OCI-LY7 (cell line): Measurements from ENCODE around the gene ANKRD40. TPM values are rescaled to one million over a fixed set of nuclear protein-coding genes. Genes with fewer than 3 reads are reported as not detected.
"Not testable (repeated sequence)": the region's sequence is repeated elsewhere in the genome, so short reads cannot be mapped to it uniquely, and the experiment has no call there.

Experiments used
- BruUV-seq: library from RNA; stranded (reverse); fragments of 400-500 nt; replicated peaks from 2 replicates; lab custom pipeline; 2021; lab: Mats Ljungman, UMichigan
- CTCF ChIA-PET: fragments of 300-600 bp; sonication (Branson Sonifier 250); formaldehyde crosslinking; loops from one replicate; lab custom pipeline; 2022; ENCODE audit warnings: antibody characterized with exemption; ENCODE audit not compliant: unreplicated experiment; lab: Charles Lee
- POLR2A ChIA-PET: fragments of 300-600 bp; sonication (Branson Sonifier 250); formaldehyde crosslinking; loops from one replicate; lab custom pipeline; 2022; ENCODE audit warnings: antibody characterized with exemption; lab: Charles Lee
- DNase-seq: peaks from one replicate; pipeline ENCODE4 v3.0.0-alpha.2; 2015; ENCODE audit warnings: low spot score
- H2AFZ ChIP-seq: fragments of 200-600 bp; sonication (generic), shearing (Covaris generic); 2 replicates; pipeline ENCODE4 v1.6.1; 2014; ENCODE audit warnings: mild to moderate bottlenecking, antibody characterized with exemption, low read length, moderate library complexity
- H3K27ac ChIP-seq: fragments of 200-600 bp; sonication (generic); 2 replicates; pipeline ENCODE4 v1.5.1; 2014; ENCODE audit warnings: mixed run types, low read depth, mild to moderate bottlenecking, moderate library complexity, low read length, inconsistent platforms; ENCODE audit not compliant: poor library complexity, severe bottlenecking
- H3K36me3 ChIP-seq: fragments of 200-600 bp; sonication (generic); 2 replicates; pipeline ENCODE4 v1.6.1; 2014; ENCODE audit warnings: mild to moderate bottlenecking, antibody characterized with exemption, low read length, moderate library complexity, mixed read lengths; ENCODE audit not compliant: insufficient read depth
- H3K4me1 ChIP-seq: fragments of 200-600 bp; sonication (generic); 2 replicates; pipeline ENCODE4 v1.5.1; 2014; ENCODE audit warnings: mild to moderate bottlenecking, low read length; ENCODE audit not compliant: insufficient read depth, poor library complexity, severe bottlenecking
- H3K4me2 ChIP-seq: fragments of 200-600 bp; sonication (generic); 2 replicates; pipeline ENCODE4 v1.6.1; 2014; ENCODE audit warnings: mild to moderate bottlenecking, low read length
- H3K4me3 ChIP-seq: fragments of 200-600 bp; sonication (generic); 2 replicates; pipeline ENCODE4 v1.5.1; 2014; ENCODE audit warnings: mild to moderate bottlenecking, low read depth, low read length; ENCODE audit not compliant: poor library complexity, severe bottlenecking
- H3K79me2 ChIP-seq: fragments of 200-600 bp; sonication (generic); 2 replicates; pipeline ENCODE4 v1.6.1; 2016; ENCODE audit warnings: low read depth, mild to moderate bottlenecking, low read length, moderate library complexity, mixed read lengths; ENCODE audit not compliant: insufficient read depth
- H3K9me2 ChIP-seq: fragments of 200-600 bp; sonication (generic); 2 replicates; pipeline ENCODE4 v1.6.1; 2016; ENCODE audit warnings: mild to moderate bottlenecking, low read length, mixed read lengths; ENCODE audit not compliant: insufficient read depth
- H3K9me3 ChIP-seq: fragments of 200-600 bp; sonication (generic); 2 replicates; pipeline ENCODE4 v1.6.1; 2014; ENCODE audit warnings: mild to moderate bottlenecking, mixed run types, low read length, mixed read lengths
- H4K20me1 ChIP-seq: fragments of 200-600 bp; sonication (generic); 2 replicates; pipeline ENCODE4 v1.6.1; 2014; ENCODE audit warnings: mild to moderate bottlenecking, antibody characterized with exemption, low read length, moderate library complexity, mixed read lengths; ENCODE audit not compliant: insufficient read depth
- CTCF ChIP-seq: fragments of 200-600 bp; sonication (generic); conservative IDR thresholded peaks from 2 replicates; pipeline ENCODE4 v1.5.1; 2014; ENCODE audit warnings: mild to moderate bottlenecking, antibody characterized with exemption, low read length, moderate library complexity, mixed read lengths
- EZH2phosphoT487 ChIP-seq: fragments of 200-600 bp; sonication (generic); IDR thresholded peaks from 2 replicates; pipeline ENCODE4 v1.6.1; 2018; ENCODE audit warnings: low read depth, borderline replicate concordance, mild to moderate bottlenecking, mixed run types, antibody characterized with exemption, low read length, moderate library complexity, mixed read lengths
- intact Hi-C: fragments of 100-400 bp; cut with micrococcal nuclease; formaldehyde crosslinking; loops from one replicate; pipeline ENCODE4 v1.10.0; 2022; ENCODE audit not compliant: unreplicated experiment
- total RNA-seq, 2 experiments: library from RNA; depleted of rRNA in 1 of 2; stranded (reverse); fragments of >200 nt in 1 of 2; shearing (Covaris generic) in 1 of 2; gene quantifications; 2 replicates each; pipeline ENCODE4 v1.2.3, GENCODE V29; 2014 to 2022

Gene ANKRD40
- total RNA-seq, 2 experiments from 2014 or later: 27.7 to 47.9 TPM

- no TSS peak for BruUV-seq
- Histone ChIP-seq H3K9me3 (no peaks in the 10 kb centered on the region), H3K9me2 (no peaks in the 10 kb centered on the region), H3K4me2 (no peak overlapping the region), H2AFZ (no peak overlapping the region), H3K36me3 (peaks cover 9% of the 10 kb centered on the region), H4K20me1 (no peaks in the 10 kb centered on the region), H3K27ac (no peak overlapping the region), H3K79me2 (peaks cover 32% of the 10 kb centered on the region), H3K4me3 (no peak overlapping the region), H3K4me1 (peaks cover 32% of the 10 kb centered on the region)
- DNase-seq: peak; percentile 30
- ChIA-PET CTCF (no interaction called here), POLR2A (no interaction called here)
- intact Hi-C loops: no loop called here
- TF ChIP-seq CTCF (no peak), EZH2phosphoT487 (no peak)
These were observed 2.3 kb upstream of the ANKRD40 start for GRCh38 chr17:50710025-50710424.

DNA sequence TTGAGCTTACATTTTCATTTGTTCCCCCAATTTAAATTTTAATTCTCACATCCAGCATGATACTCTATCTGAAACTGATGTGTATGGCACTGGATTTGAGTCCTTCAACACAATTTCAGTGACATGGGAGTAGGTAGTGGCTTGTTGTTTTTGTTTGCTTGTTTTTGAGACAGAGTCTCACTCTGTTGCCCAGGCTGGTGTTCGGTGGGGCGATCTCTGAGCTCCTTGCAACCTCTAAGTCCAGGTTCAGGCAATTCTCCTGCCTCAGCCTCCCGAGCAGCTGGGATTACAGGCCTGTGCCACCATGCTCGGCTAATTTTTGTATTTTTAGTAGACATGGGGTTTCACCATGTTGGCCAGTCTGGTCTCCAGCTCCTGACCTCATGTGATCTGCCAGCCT lies 1.3 kb upstream of the ANKRD40 start:
- H3K9me3 ChIP-seq, H3K9me2 ChIP-seq, H4K20me1 ChIP-seq, DNase-seq, BruUV-seq: not testable (repeated sequence)
- Histone ChIP-seq H3K4me3 (peak overlapping the region; percentile 92), H3K79me2 (peaks cover 33% of the 10 kb centered on the region), H3K4me2 (peak overlapping the region; percentile 96), H2AFZ (peak overlapping the region; percentile 95), H3K4me1 (peaks cover 32% of the 10 kb centered on the region), H3K27ac (peak overlapping the region; percentile 86), H3K36me3 (peaks cover 17% of the 10 kb centered on the region)
- POLR2A ChIA-PET: interaction anchor here (0.5 to 1.4 kb wide), 6 partner anchors 9 to 967 kb away, joined by 3 to 9 read pairs (median 4); partner anchors contain the start of gene LUC7L3
- CTCF ChIA-PET: interaction anchor here (0.5 to 0.6 kb wide), 2 partner anchors 10 to 411 kb away, joined by 3 to 4 read pairs; partner anchors contain the start of genes LUC7L3 and SPAG9
- intact Hi-C loops: loop anchor here (5.0 to 10.0 kb wide), 2 partner anchors 158 to 224 kb away; partner anchors contain the start of gene TOB1
- peak; percentile 17; the same call in 1 of the 2 replicates for TF ChIP-seq CTCF
